H9 (cell line): ENCODE data around the gene FBXO41. TPM values are rescaled to one million over a fixed set of nuclear protein-coding genes. Genes with fewer than 3 reads are reported as not detected.

ENCODE experiments used
- DNase-seq: peaks from one replicate; pipeline ENCODE4 v3.0.0-alpha.2; 2017
- H2AFZ ChIP-seq: one replicate; pipeline ENCODE4 v1.6.1; 2013; ENCODE audit warnings: mild to moderate bottlenecking, low read length, control low read depth, moderate library complexity
- H2AK5ac ChIP-seq: 2 replicates; pipeline ENCODE4 v1.6.1; 2013; ENCODE audit warnings: low read length, control low read depth, mixed read lengths; ENCODE audit not compliant: insufficient read length
- H2BK120ac ChIP-seq: one replicate; pipeline ENCODE4 v1.6.1; 2013; ENCODE audit warnings: low read depth, mild to moderate bottlenecking, low read length, control low read depth, inconsistent platforms; ENCODE audit not compliant: poor library complexity, severe bottlenecking
- H2BK12ac ChIP-seq: 2 replicates; pipeline ENCODE4 v1.6.1; 2013; ENCODE audit warnings: low read length, control low read depth, mixed read lengths, low read depth; ENCODE audit not compliant: insufficient read length
- H2BK15ac ChIP-seq: 2 replicates; pipeline ENCODE4 v1.6.1; 2013; ENCODE audit warnings: low read depth, low read length, control low read depth
- H2BK20ac ChIP-seq: one replicate; pipeline ENCODE4 v1.6.1; 2013; ENCODE audit warnings: low read depth, mild to moderate bottlenecking, low read length, control low read depth, inconsistent platforms; ENCODE audit not compliant: poor library complexity, severe bottlenecking
- H2BK5ac ChIP-seq: 2 replicates; pipeline ENCODE4 v1.6.1; 2013; ENCODE audit warnings: low read length, control low read depth, mixed read lengths; ENCODE audit not compliant: insufficient read length
- H3K14ac ChIP-seq: 2 replicates; pipeline ENCODE4 v1.6.1; 2013; ENCODE audit warnings: low read length, control low read depth; ENCODE audit not compliant: insufficient read depth
- H3K18ac ChIP-seq: 2 replicates; pipeline ENCODE4 v1.6.1; 2013; ENCODE audit warnings: low read depth, mild to moderate bottlenecking, mixed read lengths, low read length, control low read depth; ENCODE audit not compliant: insufficient read length
- H3K23ac ChIP-seq: 2 replicates; pipeline ENCODE4 v1.6.1; 2013; ENCODE audit warnings: low read length, control low read depth, mixed read lengths, low read depth; ENCODE audit not compliant: insufficient read length
- H3K23me2 ChIP-seq: 2 replicates; pipeline ENCODE4 v1.6.1; 2013; ENCODE audit warnings: low read depth, mild to moderate bottlenecking, mixed read lengths, low read length, control low read depth; ENCODE audit not compliant: insufficient read length, poor library complexity, severe bottlenecking
- H3K27ac ChIP-seq: 2 replicates; pipeline ENCODE4 v1.5.1; 2013; ENCODE audit warnings: low read length, control low read depth, mixed read lengths, low read depth; ENCODE audit not compliant: insufficient read length
- H3K27me3 ChIP-seq: 2 replicates; pipeline ENCODE4 v1.6.1; 2013; ENCODE audit warnings: low read length, control low read depth, inconsistent platforms; ENCODE audit not compliant: insufficient read depth
- H3K4ac ChIP-seq: 2 replicates; pipeline ENCODE4 v1.6.1; 2013; ENCODE audit warnings: low read depth, mild to moderate bottlenecking, control low read depth, inconsistent platforms, low read length, moderate library complexity
- H3K4me1 ChIP-seq: 2 replicates; pipeline ENCODE4 v1.6.1; 2013; ENCODE audit warnings: low read length, control low read depth, inconsistent platforms; ENCODE audit not compliant: insufficient read depth
- H3K4me2 ChIP-seq: 2 replicates; pipeline ENCODE4 v1.6.1; 2013; ENCODE audit warnings: low read length, control low read depth, mixed read lengths; ENCODE audit not compliant: insufficient read length, insufficient read depth
- H3K56ac ChIP-seq: 2 replicates; pipeline ENCODE4 v1.6.1; 2013; ENCODE audit warnings: low read depth, mild to moderate bottlenecking, mixed read lengths, low read length, control low read depth; ENCODE audit not compliant: insufficient read length
- H3K79me1 ChIP-seq: 2 replicates; pipeline ENCODE4 v1.6.1; 2013; ENCODE audit warnings: low read depth, mild to moderate bottlenecking, moderate library complexity, low read length, control low read depth, inconsistent platforms; ENCODE audit not compliant: insufficient read depth, poor library complexity, severe bottlenecking
- H3K79me2 ChIP-seq: 2 replicates; pipeline ENCODE4 v1.6.1; 2013; ENCODE audit warnings: low read length, control low read depth, inconsistent platforms; ENCODE audit not compliant: insufficient read depth
- H3K9ac ChIP-seq: 2 replicates; pipeline ENCODE4 v1.6.1; 2013; ENCODE audit warnings: low read length, control low read depth, mixed read lengths; ENCODE audit not compliant: insufficient read length; ENCODE audit errors: extremely low read depth
- H3K9me3 ChIP-seq: one replicate; pipeline ENCODE4 v1.6.1; 2013; ENCODE audit warnings: low read depth, low read length, inconsistent platforms; ENCODE audit not compliant: control insufficient read depth
- H3T11ph ChIP-seq: one replicate; pipeline ENCODE4 v1.6.1; 2013; ENCODE audit warnings: mild to moderate bottlenecking, low read length, control low read depth, inconsistent platforms
- H4K20me1 ChIP-seq: one replicate; pipeline ENCODE4 v1.6.1; 2013; ENCODE audit not compliant: control insufficient read depth, insufficient read length, insufficient read depth
- H4K5ac ChIP-seq: 2 replicates; pipeline ENCODE4 v1.6.1; 2013; ENCODE audit warnings: low read depth, mild to moderate bottlenecking, mixed read lengths, low read length, control low read depth; ENCODE audit not compliant: insufficient read length
- H4K8ac ChIP-seq: replicated peaks from 2 replicates; pipeline ENCODE4 v1.6.1; 2013; ENCODE audit warnings: low read length, control low read depth, mixed read lengths, low read depth; ENCODE audit not compliant: insufficient read length
- H4K91ac ChIP-seq: 2 replicates; pipeline ENCODE4 v1.6.1; 2013; ENCODE audit warnings: low read depth, mild to moderate bottlenecking, moderate library complexity, mixed read lengths, low read length, control low read depth; ENCODE audit not compliant: insufficient read length
- H3K27ac Mint-ChIP-seq, 3 experiments: 2 replicates in 2 of 3; 3 replicates in 1 of 3; pipeline ENCODE4 v1.8.0; 2020 to 2021; ENCODE audit warnings: mixed read lengths in 3 of 3, mild to moderate bottlenecking in 1 of 3, moderate library complexity in 1 of 3
- H3K27me3 Mint-ChIP-seq: 2 replicates; pipeline ENCODE4 v1.8.0; 2021; ENCODE audit warnings: low read depth, mild to moderate bottlenecking, moderate library complexity, mixed read lengths
- H3K36me3 Mint-ChIP-seq, 3 experiments: 2 replicates in 2 of 3; 3 replicates in 1 of 3; pipeline ENCODE4 v1.8.0; 2020 to 2021; ENCODE audit warnings: low read depth in 3 of 3, mixed read lengths in 3 of 3; ENCODE audit not compliant: insufficient read depth in 1 of 3
- H3K4me1 Mint-ChIP-seq, 2 experiments: 2 replicates each; pipeline ENCODE4 v1.8.0; 2020; ENCODE audit warnings: mixed read lengths in 2 of 2
- H3K4me3 Mint-ChIP-seq, 2 experiments: 2 replicates in 1 of 2; 3 replicates in 1 of 2; pipeline ENCODE4 v1.8.0; 2020 to 2021; ENCODE audit warnings: mild to moderate bottlenecking in 2 of 2, mixed read lengths in 2 of 2, moderate library complexity in 1 of 2
- H3K9me3 Mint-ChIP-seq, 2 experiments: 2 replicates in 1 of 2; 3 replicates in 1 of 2; pipeline ENCODE4 v1.8.0; 2020; ENCODE audit warnings: mild to moderate bottlenecking in 2 of 2, mixed read lengths in 2 of 2, moderate library complexity in 1 of 2
- WGBS: extraction: QIAGEN DNeasy Blood & Tissue Kit; methylation state at CpG from one replicate; pipeline ENCODE4 v1.1.7; 2013; ENCODE audit warnings: missing lambda C conversion rate, low lambda C conversion rate, mixed read lengths; ENCODE audit not compliant: insufficient read length; ENCODE audit errors: extremely low coverage; 5-methylcytosine and 5-hydroxymethylcytosine counted together
- total RNA-seq: library from RNA; stranded (reverse); gene quantifications from 2 replicates; pipeline ENCODE4 v1.2.1, GENCODE V29; 2021
- TF ChIP-seq, protein P1 (sequence below): fragments of 200-600 bp; sonication (generic); conservative IDR thresholded peaks from 3 replicates; pipeline ENCODE4 v1.8.0; 2021; ENCODE audit warnings: antibody characterized with exemption, mild to moderate bottlenecking

Gene FBXO41
- total RNA-seq, 1 experiment from 2014 or later = 16.2 TPM

DNA sequence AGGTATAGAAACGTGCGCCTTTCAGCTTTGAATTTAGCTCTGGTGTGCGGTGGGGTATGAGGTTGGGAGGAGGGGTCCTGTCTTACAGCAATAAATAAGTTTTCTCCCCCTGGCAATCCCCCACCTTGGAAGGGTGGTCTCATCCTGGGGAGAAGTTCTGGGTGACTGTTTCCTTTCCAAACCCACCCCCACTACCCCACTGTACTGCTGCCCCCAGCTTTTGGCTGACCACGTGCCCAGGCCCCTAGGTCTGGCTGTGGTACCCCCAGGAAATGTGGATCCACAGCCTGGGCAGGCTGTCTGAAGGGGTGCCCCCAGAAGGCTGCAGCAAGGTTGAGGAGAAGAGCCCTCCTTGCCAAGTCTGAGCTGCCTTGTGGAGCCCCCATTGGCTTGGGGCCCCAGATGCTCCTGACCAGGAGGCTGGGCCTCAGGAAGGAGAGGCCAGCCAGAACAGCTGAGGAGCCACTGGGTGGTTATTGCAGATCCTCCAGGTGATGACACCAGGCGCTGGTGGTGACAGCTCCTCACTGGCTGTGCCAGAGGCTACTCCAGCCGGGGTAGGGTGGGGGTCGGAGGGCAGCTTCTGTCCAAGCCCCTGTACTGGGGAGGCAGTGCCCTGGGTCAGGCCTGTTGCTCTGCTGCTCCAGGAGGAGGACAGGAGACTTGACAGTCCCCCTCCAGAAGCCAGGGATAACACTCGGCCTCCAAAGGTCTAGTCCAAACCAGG is 25.9 kb downstream of the FBXO41 start:
- Histone ChIP-seq H3K27ac (no peak overlapping the region), H3K23ac (no peak overlapping the region), H3K79me2 (no peaks in the 10 kb centered on the region), H3K18ac (no peak overlapping the region), H2BK15ac (no peak overlapping the region), H3K9ac (no peak overlapping the region), H3K9me3 (no peaks in the 10 kb centered on the region), H3K4ac (no peak overlapping the region), H2BK5ac (no peak overlapping the region), H3K4me2 (no peak overlapping the region), H3K23me2 (no peaks in the 10 kb centered on the region), H2BK120ac (no peak overlapping the region), H2AK5ac (no peak overlapping the region), H4K8ac (no peak overlapping the region), H3K14ac (no peak overlapping the region), H2BK12ac (no peak overlapping the region), H4K91ac (no peak overlapping the region), H3T11ph (no peak overlapping the region), H3K27me3 (no peaks in the 10 kb centered on the region), H4K5ac (no peak overlapping the region), H3K56ac (no peak overlapping the region), H2AFZ (no peak overlapping the region), H4K20me1 (no peaks in the 10 kb centered on the region), H3K79me1 (no peaks in the 10 kb centered on the region), H3K4me1 (no peaks in the 10 kb centered on the region), H2BK20ac (no peak overlapping the region)
- Mint-ChIP-seq H3K36me3 (peaks cover 12 to 46% (median 19%) of the 10 kb centered on the region in 3 experiments; a peak in 6 of 7 replicates), H3K4me3 (no peak overlapping the region), H3K27ac (no peak overlapping the region), H3K4me1 (peaks cover 17 to 18% of the 10 kb centered on the region in 2 experiments), H3K9me3 (no peaks in the 10 kb centered on the region; a peak in 1 of 5 replicates), H3K27me3 (no peaks in the 10 kb centered on the region; the same call in 1 of the 2 replicates)
- no peak for DNase-seq
- no CpG with 5 or more reads among the region's 8 CpGs for WGBS
- TF ChIP-seq, protein P1, sequence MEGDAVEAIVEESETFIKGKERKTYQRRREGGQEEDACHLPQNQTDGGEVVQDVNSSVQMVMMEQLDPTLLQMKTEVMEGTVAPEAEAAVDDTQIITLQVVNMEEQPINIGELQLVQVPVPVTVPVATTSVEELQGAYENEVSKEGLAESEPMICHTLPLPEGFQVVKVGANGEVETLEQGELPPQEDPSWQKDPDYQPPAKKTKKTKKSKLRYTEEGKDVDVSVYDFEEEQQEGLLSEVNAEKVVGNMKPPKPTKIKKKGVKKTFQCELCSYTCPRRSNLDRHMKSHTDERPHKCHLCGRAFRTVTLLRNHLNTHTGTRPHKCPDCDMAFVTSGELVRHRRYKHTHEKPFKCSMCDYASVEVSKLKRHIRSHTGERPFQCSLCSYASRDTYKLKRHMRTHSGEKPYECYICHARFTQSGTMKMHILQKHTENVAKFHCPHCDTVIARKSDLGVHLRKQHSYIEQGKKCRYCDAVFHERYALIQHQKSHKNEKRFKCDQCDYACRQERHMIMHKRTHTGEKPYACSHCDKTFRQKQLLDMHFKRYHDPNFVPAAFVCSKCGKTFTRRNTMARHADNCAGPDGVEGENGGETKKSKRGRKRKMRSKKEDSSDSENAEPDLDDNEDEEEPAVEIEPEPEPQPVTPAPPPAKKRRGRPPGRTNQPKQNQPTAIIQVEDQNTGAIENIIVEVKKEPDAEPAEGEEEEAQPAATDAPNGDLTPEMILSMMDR = no peak
